ENCODE results near the gene ING1.

GRCh38 chr13:110683203-110683883 is 30.2 kb upstream of the ING1 start:
- TF ChIP-seq, protein P1, sequence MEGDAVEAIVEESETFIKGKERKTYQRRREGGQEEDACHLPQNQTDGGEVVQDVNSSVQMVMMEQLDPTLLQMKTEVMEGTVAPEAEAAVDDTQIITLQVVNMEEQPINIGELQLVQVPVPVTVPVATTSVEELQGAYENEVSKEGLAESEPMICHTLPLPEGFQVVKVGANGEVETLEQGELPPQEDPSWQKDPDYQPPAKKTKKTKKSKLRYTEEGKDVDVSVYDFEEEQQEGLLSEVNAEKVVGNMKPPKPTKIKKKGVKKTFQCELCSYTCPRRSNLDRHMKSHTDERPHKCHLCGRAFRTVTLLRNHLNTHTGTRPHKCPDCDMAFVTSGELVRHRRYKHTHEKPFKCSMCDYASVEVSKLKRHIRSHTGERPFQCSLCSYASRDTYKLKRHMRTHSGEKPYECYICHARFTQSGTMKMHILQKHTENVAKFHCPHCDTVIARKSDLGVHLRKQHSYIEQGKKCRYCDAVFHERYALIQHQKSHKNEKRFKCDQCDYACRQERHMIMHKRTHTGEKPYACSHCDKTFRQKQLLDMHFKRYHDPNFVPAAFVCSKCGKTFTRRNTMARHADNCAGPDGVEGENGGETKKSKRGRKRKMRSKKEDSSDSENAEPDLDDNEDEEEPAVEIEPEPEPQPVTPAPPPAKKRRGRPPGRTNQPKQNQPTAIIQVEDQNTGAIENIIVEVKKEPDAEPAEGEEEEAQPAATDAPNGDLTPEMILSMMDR (IDR thresholded peaks at IDR 0.05) = peak in 1 of 3 donors; percentile 28
- TF ChIP-seq POLR2A (IDR thresholded peaks at IDR 0.05) = no peak

Measured in breast epithelium (tissue), 3 donors.